K562 treated with DMSO at 1 percent for 24 hours (cell line): ENCODE measurements around the gene NDUFS1. TPM values are rescaled to one million over a fixed set of nuclear protein-coding genes. Genes with fewer than 3 reads are reported as not detected.

Experiments used
- total RNA-seq: library from RNA; unstranded; fragments of 300-600 nt; gene quantifications from 2 replicates; pipeline ENCODE4 v1.2.3, GENCODE V29; 2022; ENCODE audit warnings: low read depth; ENCODE audit not compliant: insufficient read depth

NDUFS1 gene
- total RNA-seq = 31.8 and 35.4 TPM in 2 replicates

DNA sequence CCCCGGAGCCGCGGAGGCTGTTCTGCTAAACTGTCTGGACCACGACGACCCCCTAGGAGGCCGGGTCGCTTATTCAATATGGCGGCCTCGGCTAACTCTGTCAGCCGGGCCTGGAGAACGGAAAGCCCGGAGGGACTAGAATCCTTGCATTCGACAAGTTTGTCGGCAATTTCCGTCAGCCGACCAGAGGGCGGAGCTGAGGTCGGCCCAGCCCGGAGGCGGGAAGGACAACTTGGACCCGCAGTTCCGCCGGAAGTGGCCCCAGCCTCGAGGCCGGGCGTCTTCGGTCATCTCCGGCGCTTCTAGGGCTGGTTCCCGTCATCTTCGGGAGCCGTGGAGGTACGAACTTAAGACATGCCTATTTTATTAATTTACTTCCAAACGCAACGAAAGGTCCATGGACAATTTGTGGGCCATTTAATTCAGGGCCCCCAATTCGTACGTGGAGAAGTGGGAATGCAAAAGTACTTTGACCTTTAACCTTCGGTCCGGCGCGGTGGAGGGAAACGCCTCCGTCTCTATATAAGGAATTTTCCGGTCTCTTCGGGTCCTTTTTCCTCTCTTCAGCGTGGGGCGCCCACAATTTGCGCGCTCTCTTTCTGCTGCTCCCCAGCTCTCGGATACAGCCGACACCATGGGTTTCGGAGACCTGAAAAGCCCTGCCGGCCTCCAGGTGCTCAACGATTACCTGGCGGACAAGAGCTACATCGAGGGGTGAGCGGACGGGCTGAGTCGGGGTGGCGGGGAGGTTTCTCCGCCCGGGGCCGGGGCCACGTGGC, at the start of gene NDUFS1, which contains the start of gene EEF1B2:
Gene NDUFS1 (minus strand): TSS at position 99 of the 779 bp plus-strand sequence. CDS start 5,766 bp downstream, outside the sequence.
Gene EEF1B2 (plus strand): TSS at position 550 of the 779 bp plus-strand sequence. CDS start 85 bp downstream, at position 635.

DNA sequence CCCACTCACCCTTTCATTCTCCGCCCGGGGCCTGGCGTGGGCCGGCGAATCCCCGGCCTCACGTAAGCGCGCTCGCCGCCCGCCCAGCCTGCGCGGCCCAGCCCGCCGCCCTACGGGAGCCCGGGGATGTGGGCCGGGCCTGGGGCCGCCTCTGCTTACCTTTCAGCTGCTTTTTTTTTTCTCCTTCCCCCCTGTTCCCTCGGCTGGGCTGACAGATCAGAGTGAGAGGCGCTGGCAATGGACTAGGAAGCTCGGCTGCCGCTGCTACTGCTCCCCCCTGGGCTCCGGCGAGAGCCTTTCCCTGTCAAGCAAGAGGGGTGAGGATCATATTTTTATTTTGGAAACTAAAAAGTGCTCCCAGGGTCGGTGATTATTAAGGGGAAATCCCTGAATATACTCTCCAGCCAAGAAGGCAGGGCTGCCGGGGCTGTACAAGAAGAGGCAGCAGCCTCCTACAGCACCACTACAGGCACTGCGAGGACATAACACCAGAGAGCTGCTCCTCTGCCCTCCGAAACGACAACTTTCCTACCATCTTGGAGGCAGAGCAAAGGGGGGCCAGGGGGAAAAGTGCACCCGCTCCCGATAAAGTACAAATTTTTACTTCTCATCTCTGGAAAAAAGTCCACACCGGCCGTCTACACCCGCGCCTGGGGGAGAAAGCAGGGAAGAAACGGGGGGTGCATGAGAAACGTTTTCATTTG, 73.3 kb downstream of the NDUFS1 start, which contains the start of gene INO80D:
Gene INO80D (minus strand): TSS at position 433 of the 704 bp plus-strand sequence. CDS start 23,158 bp downstream, outside the sequence.

Other genes with a start within 250 kb of the NDUFS1 start
- gene INO80D, start 73.3 kb downstream of the NDUFS1 start, total RNA-seq = 1.1 and 1.8 TPM in 2 replicates
- gene EEF1B2, start 451 bp upstream of the NDUFS1 start, total RNA-seq = 600 and 650 TPM in 2 replicates
- gene ZDBF2, start 115.2 kb upstream of the NDUFS1 start, total RNA-seq = 0.06 and 0.31 TPM in 2 replicates